Right ventricle myocardium inferior (tissue), 1 donor: ENCODE results near the gene MAD1L1. TPM values are rescaled to one million over a fixed set of nuclear protein-coding genes. Genes with fewer than 3 reads are reported as not detected.

ENCODE experiments used
- ATAC-seq: fragments of 200-7000 bp; cut with Tn5 transposase; one replicate; pipeline ENCODE4 v1.9.1; 2020; ENCODE audit warnings: mild to moderate bottlenecking, moderate library complexity
- DNase-seq: peaks from one replicate; pipeline ENCODE4 v3.0.0; 2021; ENCODE audit errors: missing footprints
- intact Hi-C: fragments of 100-400 bp; cut with DNase I; formaldehyde crosslinking; loops from one replicate; pipeline ENCODE4 v1.11.0; 2022
- total RNA-seq: library from RNA; stranded (reverse); fragmentation: NEBNext Ultra II Directional; extraction: Animal tissue kit (Norgen Biotek cat#: 25700); gene quantifications from one replicate; pipeline ENCODE4 v1.2.1, GENCODE V29; 2021
- donor health status: DM: no; HTN: yes; CAD: no; lungs with severe emphysema.

MAD1L1 gene
- total RNA-seq, 1 donor from 2014 or later, result 19.1 TPM

DNA sequence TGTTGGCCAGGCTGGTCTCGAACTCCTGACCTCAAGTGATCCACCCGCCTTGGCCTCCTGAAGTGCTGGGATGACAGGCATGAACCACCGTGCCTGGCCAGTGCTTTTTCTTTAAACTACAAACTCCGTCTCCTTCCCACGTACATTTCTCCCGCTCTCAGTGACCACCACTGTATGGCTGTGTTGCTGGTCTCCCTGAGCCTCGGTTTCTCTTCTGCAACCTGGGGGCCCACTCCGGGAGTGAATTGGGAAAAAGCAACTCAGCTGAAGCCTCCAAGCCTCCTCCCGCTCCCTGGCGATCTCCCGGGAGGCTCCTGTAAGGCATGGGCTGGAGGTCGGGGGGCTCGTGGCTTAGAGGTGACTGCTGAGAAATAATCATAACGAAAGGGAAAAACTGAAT, 426.4 kb downstream of the MAD1L1 start:
- intact Hi-C loops, result no loop called here
- no peak for DNase-seq
- ATAC-seq, result no peak

DNA sequence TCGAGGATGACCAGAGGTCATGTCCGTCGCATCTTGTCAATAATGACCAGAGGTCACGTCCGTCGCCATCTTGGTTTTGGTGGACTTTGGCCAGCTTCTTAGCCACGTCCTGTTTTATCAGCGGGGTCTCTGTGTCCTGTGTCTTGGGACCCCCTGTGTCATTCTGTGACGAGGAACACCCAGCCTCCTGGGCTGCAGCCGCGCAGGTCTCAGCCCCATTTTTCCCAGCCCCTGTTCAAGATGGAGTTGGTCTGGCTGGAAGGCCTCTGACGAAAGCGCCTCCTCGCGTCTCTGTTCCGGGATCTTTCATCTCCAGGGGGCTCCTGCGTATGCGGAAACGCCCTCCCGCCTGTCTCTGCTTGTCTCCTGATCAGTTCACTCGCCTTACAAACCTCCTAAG, 428.4 kb downstream of the MAD1L1 start:
- no peak for DNase-seq
- ATAC-seq, result no peak
- intact Hi-C loops, result no loop called here

DNA sequence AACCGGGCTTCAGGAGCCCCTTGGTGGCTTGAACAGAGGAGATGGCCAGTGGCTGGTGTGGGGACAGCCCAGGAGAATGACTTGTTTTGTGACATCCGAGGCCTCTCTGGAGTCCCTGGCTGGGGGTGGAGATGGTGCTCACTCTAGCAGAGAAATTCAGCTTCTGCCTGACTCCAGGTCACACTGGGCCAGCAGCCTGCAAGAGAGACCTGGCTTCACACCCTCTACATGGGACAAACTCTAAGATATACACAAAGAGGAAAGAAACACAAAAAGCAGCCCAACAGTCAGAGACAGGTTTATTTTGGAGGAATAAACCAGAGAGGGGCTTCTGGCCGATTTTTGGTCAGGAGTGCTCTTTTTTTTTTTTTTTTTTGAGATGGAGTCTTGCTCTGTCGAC, 429.8 kb downstream of the MAD1L1 start:
- ATAC-seq (no peak), DNase-seq (no peak)
- intact Hi-C loops, result no loop called here

DNA sequence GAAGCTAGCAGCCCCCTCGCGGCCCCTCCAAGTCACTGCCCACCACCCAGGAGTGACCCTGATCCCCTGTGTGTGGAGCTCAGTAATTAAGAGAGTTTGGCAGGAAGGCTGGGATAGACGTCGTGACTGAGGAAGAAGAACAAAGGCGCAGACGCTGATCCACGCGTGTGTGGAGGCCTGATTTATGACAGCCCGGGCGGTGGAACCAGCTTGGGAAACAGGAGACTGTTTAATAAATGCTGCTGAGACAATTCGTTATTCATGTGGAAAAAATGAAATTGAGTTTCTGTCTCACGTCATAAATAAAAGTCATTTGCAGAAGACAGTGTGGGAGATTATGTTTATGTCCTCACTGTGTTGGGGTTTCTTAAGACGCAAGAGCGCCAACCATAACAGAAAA, 431.8 kb downstream of the MAD1L1 start:
- intact Hi-C loops, result no loop called here
- DNase-seq (no peak), ATAC-seq (no peak)

DNA sequence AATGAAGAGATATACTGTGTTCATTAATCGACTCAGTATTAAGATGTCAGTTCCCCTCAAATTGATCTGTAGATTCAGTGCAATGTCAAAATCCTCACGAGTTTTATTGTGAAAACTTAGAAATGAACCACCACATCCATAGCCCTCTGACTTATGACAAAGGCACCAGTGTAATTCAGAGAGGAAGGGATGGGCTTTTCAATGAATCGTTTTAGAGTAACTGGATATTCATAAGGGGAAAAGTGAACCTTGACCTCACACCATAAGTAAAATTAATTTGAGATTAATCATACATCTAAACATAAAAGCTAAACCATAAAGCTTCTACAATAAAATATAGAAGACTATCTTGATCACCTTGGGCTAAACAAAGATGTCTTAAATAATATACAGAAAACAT, 434.6 kb downstream of the MAD1L1 start:
- intact Hi-C loops, result no loop called here
- no peak for ATAC-seq
- DNase-seq, result no peak

DNA sequence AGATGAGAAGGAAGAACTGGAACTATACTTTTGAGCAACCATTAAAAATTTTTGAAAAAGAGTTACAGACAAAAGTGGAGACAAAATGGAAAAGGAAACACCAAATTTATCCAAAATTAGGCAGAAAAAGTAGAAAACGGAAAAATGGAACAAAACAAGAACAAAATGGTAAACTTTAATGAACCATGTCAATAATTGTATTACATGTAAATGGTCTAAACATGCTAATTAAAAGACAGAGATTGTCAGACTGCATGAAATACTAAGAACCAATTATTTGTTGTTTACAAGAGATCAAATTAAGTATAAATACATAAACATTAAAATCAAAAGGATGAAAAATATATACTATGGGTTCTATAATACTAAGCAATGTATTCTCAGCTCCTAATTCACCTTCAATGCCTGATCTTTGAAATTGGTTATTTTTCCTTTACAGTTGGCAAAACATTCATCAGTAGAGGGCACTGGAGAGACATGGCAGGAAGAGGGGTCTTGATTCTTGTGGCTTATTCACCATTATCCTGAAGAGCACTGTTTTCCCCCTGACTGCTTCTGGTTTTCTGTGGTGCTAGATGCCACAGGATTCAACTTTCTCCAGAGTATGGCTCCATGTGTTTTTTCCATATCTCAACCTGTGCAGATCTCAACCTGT, 437.7 kb downstream of the MAD1L1 start:
- ATAC-seq (no peak), DNase-seq (no peak)
- intact Hi-C loops, result no loop called here

DNA sequence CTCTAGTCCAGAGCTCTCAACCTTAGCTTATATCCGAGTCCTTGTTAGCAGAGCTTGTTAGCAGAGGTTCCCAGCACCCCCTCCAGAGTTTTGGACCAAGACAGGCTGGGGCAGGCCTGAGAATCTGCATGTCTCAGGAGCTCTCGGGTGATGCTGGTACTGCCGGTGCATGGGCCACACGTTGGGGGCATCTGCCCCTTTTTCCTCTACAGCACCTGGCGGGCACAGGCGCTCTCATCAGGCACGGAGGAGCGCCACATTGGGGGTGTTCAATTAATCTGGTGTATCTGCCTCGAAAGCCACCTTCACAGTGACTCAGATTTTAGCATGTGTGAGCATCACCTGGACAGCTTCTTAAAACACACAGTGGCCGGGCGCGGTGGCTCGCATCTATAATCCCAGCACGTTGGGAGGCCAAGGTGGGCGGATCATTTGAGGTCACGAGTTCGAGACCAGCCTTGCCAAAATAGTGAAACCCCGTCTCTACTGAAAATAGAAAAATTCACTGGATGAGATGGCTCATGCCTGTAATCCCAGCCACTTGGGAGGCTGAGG, 445.0 kb downstream of the MAD1L1 start:
- intact Hi-C loops, result no loop called here
- ATAC-seq, result no peak
- DNase-seq, result no peak

DNA sequence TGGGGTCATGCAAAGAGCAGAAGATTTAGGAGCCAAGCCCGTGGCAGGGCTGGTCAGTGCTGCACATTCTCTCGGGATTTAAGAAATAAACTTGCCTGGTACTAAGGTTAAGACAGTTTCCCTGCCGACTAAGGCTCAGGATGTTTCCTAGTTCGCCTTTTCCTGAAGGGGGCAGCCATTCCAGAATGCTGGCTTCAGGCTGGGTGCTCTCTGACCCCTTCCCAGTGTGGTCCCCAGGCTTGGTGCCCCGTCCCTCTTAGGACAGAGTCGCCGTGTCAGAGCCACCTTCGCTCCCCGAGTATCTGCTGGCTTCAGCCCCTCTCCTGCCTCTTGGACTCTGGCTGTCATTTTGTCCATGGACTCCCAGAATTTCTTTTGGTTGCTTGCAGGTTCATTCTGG, 445.5 kb downstream of the MAD1L1 start:
- intact Hi-C loops, result no loop called here
- no peak for DNase-seq
- no peak for ATAC-seq

DNA sequence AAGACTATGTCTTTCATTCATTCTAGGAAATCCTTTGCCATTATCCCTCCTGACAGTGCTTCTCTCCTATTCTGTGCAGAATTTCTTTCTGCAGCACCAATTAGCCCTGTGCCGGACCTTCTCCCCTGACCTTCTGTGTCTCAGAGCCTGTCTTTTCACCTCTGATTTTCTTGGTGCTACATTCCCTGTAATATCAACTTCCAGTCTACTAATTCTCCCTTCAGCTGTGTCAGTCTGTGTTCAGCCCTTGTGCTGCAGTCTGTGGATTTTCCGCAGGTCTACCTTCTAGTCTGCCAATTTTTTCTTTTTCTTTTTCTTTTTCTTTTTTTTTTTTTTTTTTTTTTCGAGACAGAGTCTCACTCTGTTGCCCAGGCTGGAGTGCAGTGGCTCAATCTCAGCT, 446.9 kb downstream of the MAD1L1 start:
- DNase-seq (no peak), ATAC-seq (no peak)
- intact Hi-C loops, result no loop called here

DNA sequence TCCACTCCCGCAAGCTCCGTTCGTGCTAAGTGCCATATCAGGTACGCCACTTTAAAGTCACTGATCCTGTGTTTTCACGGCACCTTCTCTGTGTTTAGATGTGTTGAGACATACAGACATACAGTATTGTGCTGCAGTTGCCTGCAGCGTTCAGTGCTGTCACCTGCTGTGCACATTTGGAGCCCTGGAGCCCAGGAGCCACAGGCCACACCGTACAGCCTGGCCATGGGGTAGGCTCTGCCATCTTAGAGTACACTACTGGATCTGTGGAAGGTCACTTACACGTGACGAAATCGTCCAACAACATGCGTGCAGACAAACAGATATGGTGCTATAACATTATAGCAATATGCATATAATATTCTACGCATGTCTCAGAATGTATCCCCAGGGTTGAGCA, 451.4 kb downstream of the MAD1L1 start:
- ATAC-seq (no peak), DNase-seq (no peak)
- intact Hi-C loops, result no loop called here

DNA sequence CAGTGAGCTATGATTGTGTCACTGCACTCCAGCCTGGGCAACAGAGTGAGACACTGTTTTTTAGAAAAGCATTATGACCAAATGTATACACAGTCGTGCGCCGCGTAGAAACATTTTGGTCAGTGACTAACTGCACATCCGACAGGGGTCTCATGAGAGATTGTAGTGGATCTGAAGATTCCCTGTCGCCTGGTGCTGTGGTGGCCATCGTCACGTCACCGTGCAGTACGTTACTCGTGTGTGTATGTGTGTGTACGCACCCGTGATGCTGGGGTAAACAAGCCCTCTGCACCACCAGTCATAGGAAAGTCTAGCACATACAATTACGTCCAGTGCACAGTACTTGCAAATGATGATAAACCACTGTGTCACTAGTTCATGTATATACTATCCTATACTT, 453.3 kb downstream of the MAD1L1 start:
- intact Hi-C loops, result no loop called here
- DNase-seq (no peak), ATAC-seq (no peak)

DNA sequence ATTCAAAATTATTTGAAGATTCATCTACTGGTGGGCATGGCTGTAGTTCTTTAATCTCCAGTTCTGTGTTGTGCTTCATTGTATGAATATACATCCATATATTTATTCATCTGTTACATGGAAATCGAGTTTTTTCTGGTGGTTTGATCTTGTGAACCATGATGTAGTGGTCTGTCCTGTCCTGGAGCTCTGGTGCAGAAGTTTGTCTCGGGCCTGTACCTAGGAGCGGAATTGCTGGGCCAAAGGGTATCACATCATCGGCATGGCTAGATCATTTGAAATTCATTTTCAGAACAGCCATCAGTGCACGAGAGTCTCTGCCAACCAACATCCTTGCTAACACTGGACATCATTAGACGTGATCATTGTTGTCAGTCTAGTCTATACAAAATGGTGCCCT, 455.6 kb downstream of the MAD1L1 start:
- no peak for DNase-seq
- ATAC-seq, result no peak
- intact Hi-C loops, result no loop called here

DNA sequence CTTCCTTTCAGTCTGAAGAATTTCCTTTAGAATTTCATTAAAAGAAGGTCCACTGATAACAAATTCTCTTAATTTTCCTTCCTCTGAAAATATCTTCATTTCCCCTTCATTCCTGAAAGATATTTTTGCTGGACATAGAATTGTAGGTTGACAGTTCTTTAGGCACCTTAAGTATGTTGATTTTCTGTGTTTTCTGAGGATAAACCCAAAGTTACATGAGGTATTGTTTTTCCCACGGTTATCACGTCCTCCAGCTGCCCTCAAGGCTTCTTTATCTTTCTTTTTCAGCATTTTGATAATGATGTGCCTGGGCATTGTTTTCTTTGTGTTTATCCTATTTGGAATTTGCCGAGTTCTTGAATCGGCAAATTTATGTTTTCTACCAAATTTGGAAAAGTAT, 457.4 kb downstream of the MAD1L1 start:
- DNase-seq, result no peak
- intact Hi-C loops, result no loop called here
- ATAC-seq, result no peak

DNA sequence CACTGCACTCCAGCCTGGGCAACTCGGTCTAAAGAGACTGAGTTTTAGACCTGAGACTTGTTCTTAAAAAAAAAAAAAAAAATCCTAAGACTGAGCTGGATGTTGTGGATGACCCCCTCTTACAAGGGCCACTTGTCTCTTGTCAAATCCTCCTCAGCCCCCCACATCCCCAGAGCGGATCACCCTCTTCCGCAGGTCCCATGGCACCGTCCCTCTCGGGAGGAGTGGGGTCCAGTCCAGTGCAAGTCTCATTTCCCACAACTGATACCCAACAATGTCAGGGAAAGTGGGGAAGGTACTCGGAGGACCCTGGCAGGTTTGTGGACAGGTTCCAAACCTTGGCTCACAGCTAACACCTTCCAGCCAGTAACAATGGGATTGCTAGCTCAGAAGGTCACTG, 462.4 kb downstream of the MAD1L1 start:
- no peak for DNase-seq
- ATAC-seq, result no peak

DNA sequence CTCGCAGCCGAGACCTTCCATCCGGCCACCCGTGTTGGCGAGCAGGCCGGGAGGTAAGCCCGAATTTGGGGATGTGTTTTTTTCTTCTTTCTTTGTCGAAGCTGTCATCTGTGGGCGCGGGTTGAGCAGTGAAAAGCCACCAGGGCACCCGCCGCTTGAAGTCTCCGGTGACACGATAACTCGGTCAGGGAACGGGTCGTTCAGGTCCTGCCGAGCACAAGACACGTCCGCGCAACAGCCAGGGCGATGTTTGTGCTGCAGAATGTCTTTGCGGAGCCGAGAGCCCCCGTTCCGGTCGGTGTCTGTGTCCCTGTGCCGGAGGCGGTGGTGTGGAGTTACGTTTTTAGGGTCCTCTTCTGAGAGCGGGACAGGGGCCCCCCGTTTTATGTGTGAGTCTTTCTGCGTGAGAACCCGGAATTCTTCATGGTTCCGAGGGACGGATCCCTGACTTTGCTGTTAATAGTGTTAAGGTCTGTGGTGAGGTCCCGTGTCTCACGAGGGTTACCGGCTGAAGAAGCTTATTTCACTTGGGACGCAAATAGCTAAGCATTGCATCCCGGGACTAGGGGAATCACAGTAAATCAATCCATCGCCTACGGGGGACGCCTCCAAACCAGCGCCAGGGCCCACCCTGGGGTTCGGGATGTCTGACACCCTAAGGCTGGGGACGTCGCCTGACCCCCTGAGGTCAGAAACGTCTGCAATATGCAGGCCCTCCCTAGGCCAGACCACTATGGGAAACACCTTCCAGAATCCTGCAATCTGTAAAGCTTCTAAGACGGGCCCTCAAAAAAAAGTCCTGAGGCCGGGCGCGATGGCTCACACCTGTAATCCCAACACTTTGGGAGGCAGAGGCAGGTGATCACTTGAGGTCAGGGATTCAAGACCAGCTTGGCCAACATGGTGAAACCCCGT, 463.2 kb downstream of the MAD1L1 start:
- intact Hi-C loops, result no loop called here
- no peak for DNase-seq

More for the DNA sequence above, 462.4 kb downstream of the MAD1L1 start:
- intact Hi-C loops, result no loop called here

DNA sequence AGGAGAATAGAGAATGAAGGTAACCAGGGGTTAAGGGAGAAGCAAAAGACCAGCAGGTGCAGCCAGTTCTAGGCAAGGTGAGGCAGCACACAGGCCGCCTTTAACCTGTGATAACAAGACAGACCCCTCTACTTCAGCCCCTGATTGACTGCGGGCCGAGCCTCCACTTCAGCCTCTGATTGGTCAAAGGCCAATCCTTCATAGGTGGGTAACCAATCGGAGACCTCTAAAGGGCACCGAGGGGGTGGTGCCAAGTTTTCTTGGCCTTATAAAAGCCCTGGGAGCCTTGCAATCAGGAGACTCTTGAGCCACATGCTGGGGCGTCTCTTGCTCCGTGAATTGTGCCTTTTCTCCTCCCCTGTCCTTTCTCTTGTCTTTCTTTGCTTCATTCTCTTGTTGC, 463.9 kb downstream of the MAD1L1 start:
- DNase-seq (no peak), ATAC-seq (no peak)
- intact Hi-C loops, result no loop called here

More for the DNA sequence above, 463.2 kb downstream of the MAD1L1 start:
- ATAC-seq, result no peak

DNA sequence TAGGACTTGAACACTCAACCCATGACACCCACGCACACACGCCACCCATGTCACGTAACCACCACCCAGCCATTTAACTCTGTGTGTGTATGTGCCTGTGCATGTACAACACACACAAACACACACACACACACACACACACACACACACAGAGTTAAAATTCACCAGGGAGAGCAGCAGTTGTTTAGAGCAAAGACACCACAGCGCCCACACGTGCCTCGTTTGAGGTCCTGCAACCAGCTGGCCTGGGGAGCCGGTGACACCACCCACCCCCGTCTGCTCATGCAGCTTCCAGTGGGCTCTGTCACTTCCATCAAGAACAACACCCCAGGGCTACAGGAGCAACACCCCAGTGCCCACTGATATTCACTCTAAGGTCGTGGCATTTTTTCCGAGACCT, 465.2 kb downstream of the MAD1L1 start:
- ATAC-seq (no peak), DNase-seq (no peak)
- intact Hi-C loops, result no loop called here
